GM19397 (cell line): ENCODE measurements around the gene PROCA1.

ENCODE experiments used
- ATAC-seq: cut with Tn5 transposase; IDR thresholded peaks from one replicate; pipeline ENCODE4 v1.9.1; 2021; ENCODE audit warnings: mild to moderate bottlenecking, moderate library complexity; ENCODE audit not compliant: unreplicated experiment

PROCA1 gene

GRCh38 chr17:28711723-28712031 is at the start of gene PROCA1:
TSS of gene PROCA1 (minus strand) at chr17:28711888. CDS start at chr17:28711660, 228 bp downstream.
- peak; percentile 16 for ATAC-seq

GRCh38 chr17:28760601-28761562 is 49.2 kb upstream of the PROCA1 start:
- no peak for ATAC-seq

- no peak for ATAC-seq
These were observed 47.7 kb upstream of the PROCA1 start for GRCh38 chr17:28759256-28759865.

- no peak for ATAC-seq
These were observed 46.9 kb upstream of the PROCA1 start for GRCh38 chr17:28758411-28759121.

GRCh38 chr17:28756049-28756804 is 44.5 kb upstream of the PROCA1 start:
- ATAC-seq: no peak

- no peak for ATAC-seq
These were observed 43.8 kb upstream of the PROCA1 start for GRCh38 chr17:28755486-28755885.

GRCh38 chr17:28751600-28752366 is 40.1 kb upstream of the PROCA1 start:
- no peak for ATAC-seq

- peak; percentile 56 for ATAC-seq
These were observed 38.7 kb upstream of the PROCA1 start for GRCh38 chr17:28750178-28751047.

- no peak for ATAC-seq
These were observed 38.0 kb upstream of the PROCA1 start for GRCh38 chr17:28749516-28750177.

GRCh38 chr17:28748852-28749515 is 37.3 kb upstream of the PROCA1 start:
- ATAC-seq: no peak

GRCh38 chr17:28747801-28748750 is 36.4 kb upstream of the PROCA1 start:
- ATAC-seq: no peak

- no peak for ATAC-seq
These were observed 35.5 kb upstream of the PROCA1 start for GRCh38 chr17:28747051-28747691.

GRCh38 chr17:28746611-28747050 is 34.9 kb upstream of the PROCA1 start:
- no peak for ATAC-seq

- ATAC-seq: no peak
These were observed 34.2 kb upstream of the PROCA1 start for GRCh38 chr17:28745786-28746411.

GRCh38 chr17:28744972-28745785 is 33.5 kb upstream of the PROCA1 start:
- no peak for ATAC-seq
